Gastroesophageal sphincter (tissue), 4 donors: ENCODE measurements around the gene TRIL. TPM values are rescaled to one million over a fixed set of nuclear protein-coding genes. Genes with fewer than 3 reads are reported as not detected.

Experiments used
- ATAC-seq: fragments of 150-250 bp; one replicate; pipeline ENCODE4 v1.9.1; 2016; ENCODE audit warnings: mild to moderate bottlenecking, moderate library complexity
- H3K27ac ChIP-seq, 4 donors: fragments of 200-600 bp; sonication (generic) in 3 of 4; 1 replicate in 3 of 4; 2 replicates in 1 of 4; pipeline ENCODE4 v1.5.1; 2016 to 2019
- H3K27me3 ChIP-seq: fragments of 200-600 bp; sonication (generic); one replicate; pipeline ENCODE4 v1.5.1; 2019
- H3K36me3 ChIP-seq, 2 donors: fragments of 200-600 bp; sonication (generic); one replicate each; pipeline ENCODE4 v1.5.1; 2019; ENCODE audit warnings: control low read depth in 1 of 2
- H3K4me1 ChIP-seq, 3 donors: fragments of 200-600 bp; sonication (generic); 1 replicate in 2 of 3; 2 replicates in 1 of 3; pipeline ENCODE4 v1.5.1; 2016 to 2019; ENCODE audit warnings: control low read depth in 2 of 3
- H3K4me3 ChIP-seq, 2 donors: fragments of 200-600 bp; sonication (generic); one replicate each; pipeline ENCODE4 v1.5.1; 2019; ENCODE audit warnings: mild to moderate bottlenecking in 1 of 2, moderate library complexity in 1 of 2
- H3K9me3 ChIP-seq, 3 donors: fragments of 200-600 bp; sonication (generic); one replicate each; pipeline ENCODE4 v1.5.1; 2017 to 2019; ENCODE audit warnings: control low read depth in 2 of 3
- EP300 ChIP-seq: sonication (generic); formaldehyde crosslinking; IDR thresholded peaks from one replicate; pipeline ENCODE4 v1.6.1; 2017; ENCODE audit warnings: antibody characterized with exemption, mild to moderate bottlenecking
- POLR2A ChIP-seq, 2 donors: fragments of 450-650 bp; IDR thresholded peaks; one replicate each; pipeline ENCODE4 v1.6.1; 2017; ENCODE audit warnings: antibody characterized with exemption in 2 of 2, mild to moderate bottlenecking in 2 of 2, moderate library complexity in 1 of 2
- POLR2AphosphoS5 ChIP-seq: sonication (generic); formaldehyde crosslinking; IDR thresholded peaks from one replicate; pipeline ENCODE4 v1.6.1; 2017; ENCODE audit warnings: antibody characterized with exemption
- WGBS, 2 donors: methylation state at CpG; one replicate each; pipeline ENCODE4 v1.1.5; 2018; ENCODE audit warnings: low coverage in 1 of 2; 5-methylcytosine and 5-hydroxymethylcytosine counted together
- total RNA-seq, 4 donors: library from RNA; depleted of rRNA; stranded (reverse); fragments of >200 nt; gene quantifications; one replicate each; pipeline ENCODE4 v1.1.0, GENCODE V29; 2016
- TF ChIP-seq, protein P1 (sequence below), 4 experiments: fragments of 200-600 bp in 2 of 4; fragments of 450-650 bp in 2 of 4; sonication (generic) in 1 of 4; IDR thresholded peaks; one replicate each; pipeline ENCODE4 v1.5.1; 2017 to 2019; ENCODE audit warnings: antibody characterized with exemption in 4 of 4, mild to moderate bottlenecking in 2 of 4, moderate library complexity in 2 of 4

Gene TRIL, protein sequence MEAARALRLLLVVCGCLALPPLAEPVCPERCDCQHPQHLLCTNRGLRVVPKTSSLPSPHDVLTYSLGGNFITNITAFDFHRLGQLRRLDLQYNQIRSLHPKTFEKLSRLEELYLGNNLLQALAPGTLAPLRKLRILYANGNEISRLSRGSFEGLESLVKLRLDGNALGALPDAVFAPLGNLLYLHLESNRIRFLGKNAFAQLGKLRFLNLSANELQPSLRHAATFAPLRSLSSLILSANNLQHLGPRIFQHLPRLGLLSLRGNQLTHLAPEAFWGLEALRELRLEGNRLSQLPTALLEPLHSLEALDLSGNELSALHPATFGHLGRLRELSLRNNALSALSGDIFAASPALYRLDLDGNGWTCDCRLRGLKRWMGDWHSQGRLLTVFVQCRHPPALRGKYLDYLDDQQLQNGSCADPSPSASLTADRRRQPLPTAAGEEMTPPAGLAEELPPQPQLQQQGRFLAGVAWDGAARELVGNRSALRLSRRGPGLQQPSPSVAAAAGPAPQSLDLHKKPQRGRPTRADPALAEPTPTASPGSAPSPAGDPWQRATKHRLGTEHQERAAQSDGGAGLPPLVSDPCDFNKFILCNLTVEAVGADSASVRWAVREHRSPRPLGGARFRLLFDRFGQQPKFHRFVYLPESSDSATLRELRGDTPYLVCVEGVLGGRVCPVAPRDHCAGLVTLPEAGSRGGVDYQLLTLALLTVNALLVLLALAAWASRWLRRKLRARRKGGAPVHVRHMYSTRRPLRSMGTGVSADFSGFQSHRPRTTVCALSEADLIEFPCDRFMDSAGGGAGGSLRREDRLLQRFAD
- total RNA-seq, result 1 to 10 TPM; 1.6 to 6.6 (median 3.9) TPM

DNA sequence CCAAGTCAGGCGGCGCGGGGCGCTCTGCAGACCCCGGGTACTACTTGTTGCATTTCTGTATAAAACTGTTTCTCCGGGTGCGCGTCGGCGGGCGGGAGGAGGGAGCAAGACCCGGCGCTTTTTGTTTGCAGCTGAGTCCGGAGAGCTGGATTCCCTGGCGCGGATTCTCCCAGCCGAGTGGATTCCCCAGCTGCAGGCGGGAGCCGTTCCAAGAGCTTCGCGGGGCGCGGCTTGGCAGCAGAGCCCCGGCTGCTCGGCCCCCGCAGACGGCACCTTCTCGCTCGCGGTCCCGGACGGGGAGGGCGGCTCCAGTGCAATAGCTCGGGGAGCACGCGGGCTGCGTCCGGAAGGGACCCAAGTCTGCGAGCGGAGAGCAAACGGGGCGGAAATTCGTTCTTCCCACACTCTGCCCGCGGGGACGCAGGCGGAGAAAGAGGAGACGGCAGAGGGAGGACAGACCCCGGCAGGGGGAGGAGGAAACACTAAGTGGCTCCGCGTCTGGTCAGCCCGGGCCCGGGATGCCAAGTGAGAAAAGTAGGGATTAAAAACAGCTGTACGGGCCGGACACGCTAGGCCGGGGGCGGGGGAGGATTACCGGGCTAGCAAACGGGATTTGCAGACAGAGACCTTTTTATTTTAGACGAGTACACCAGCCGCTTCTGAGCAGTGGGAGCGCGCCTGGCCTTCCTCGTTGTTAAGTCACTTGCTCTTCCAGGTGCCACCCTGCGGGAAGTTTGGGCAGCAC, at the start of gene TRIL:
TRIL (minus strand) TSS at position 96 of the 745 bp plus-strand sequence. CDS start 284 bp downstream, outside the sequence.
- peak within 1 kb of the TSS; percentile 26 to 58 for H3K4me3 ChIP-seq
- H3K9me3 ChIP-seq, result no peaks in the 10 kb centered on the region
- ATAC-seq, result peak; percentile 62
- H3K4me1 ChIP-seq, result peaks cover 0 to 48% (median 27%) of the 10 kb centered on the region in 3 donors
- no peak for TF ChIP-seq POLR2AphosphoS5
- TF ChIP-seq EP300, result no peak
- TF ChIP-seq, protein P1, sequence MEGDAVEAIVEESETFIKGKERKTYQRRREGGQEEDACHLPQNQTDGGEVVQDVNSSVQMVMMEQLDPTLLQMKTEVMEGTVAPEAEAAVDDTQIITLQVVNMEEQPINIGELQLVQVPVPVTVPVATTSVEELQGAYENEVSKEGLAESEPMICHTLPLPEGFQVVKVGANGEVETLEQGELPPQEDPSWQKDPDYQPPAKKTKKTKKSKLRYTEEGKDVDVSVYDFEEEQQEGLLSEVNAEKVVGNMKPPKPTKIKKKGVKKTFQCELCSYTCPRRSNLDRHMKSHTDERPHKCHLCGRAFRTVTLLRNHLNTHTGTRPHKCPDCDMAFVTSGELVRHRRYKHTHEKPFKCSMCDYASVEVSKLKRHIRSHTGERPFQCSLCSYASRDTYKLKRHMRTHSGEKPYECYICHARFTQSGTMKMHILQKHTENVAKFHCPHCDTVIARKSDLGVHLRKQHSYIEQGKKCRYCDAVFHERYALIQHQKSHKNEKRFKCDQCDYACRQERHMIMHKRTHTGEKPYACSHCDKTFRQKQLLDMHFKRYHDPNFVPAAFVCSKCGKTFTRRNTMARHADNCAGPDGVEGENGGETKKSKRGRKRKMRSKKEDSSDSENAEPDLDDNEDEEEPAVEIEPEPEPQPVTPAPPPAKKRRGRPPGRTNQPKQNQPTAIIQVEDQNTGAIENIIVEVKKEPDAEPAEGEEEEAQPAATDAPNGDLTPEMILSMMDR (IDR thresholded peaks at IDR 0.05), result no peak
- no peak for TF ChIP-seq POLR2A (IDR thresholded peaks at IDR 0.05)
- H3K27ac ChIP-seq, result peak within 1 kb of the TSS in 3 of 4 donors; percentile 70 to 72 (median 70)
- WGBS, 2 donors, result 13 to 19% methylated on average over 18 of the region's 66 CpGs
- peaks cover 52% of the 10 kb centered on the region for H3K27me3 ChIP-seq
- H3K36me3 ChIP-seq, result no peaks in the 10 kb centered on the region

DNA sequence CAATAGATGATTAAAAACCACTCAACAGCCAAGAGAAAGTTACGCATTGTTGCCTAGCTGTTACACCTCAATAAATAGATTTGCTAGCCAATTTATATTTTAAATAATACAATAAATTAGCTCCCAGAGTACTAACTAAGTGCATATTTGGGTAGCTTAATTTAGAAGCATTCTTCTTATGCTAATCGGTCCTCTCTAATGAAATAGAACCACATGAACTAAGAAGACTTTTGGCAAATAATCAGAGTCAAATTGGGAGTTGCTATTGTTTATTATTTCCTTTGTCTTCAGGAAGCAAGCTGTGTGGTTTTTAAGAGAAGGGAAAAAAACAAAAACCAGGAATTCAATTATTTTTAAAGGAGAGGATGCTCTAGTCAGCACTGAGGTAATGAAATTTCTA, 49.0 kb upstream of the TRIL start:
- no peak for ATAC-seq
- 78 to 81% methylated on average over 2 of the region's 2 CpGs for WGBS, 2 donors
- H3K9me3 ChIP-seq, result no peaks in the 10 kb centered on the region

DNA sequence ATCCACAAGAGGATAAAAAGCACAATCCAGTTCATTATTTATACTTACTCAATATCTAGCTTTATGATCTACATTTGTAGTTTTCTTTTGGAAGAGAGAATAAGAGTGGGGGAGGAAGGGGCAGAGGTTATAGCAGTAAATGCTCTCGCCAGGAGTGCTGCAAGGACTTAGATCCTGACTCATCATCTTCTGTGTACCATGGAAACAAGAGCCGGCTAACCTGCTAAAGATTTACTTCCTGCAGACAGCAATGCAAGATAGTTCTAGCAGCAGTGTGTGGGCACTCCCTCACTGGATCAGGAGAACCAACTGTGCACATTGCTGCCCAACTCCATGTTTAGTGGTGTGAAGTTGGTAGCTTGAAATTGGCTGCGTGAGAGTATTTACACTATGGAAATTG, 47.7 kb upstream of the TRIL start:
- Histone ChIP-seq H3K9me3 (no peaks in the 10 kb centered on the region), H3K36me3 (no peaks in the 10 kb centered on the region), H3K27ac (no peak overlapping the region), H3K4me1 (no peaks in the 10 kb centered on the region), H3K4me3 (no peak overlapping the region), H3K27me3 (peaks cover 4% of the 10 kb centered on the region)
- ATAC-seq, result no peak
- TF ChIP-seq EP300 (no peak), POLR2A (IDR thresholded peaks at IDR 0.05) (no peak), POLR2AphosphoS5 (no peak)
- TF ChIP-seq, protein P1 (IDR thresholded peaks at IDR 0.05), result no peak
- 27 to 73% methylated on average over 2 to 3 of the region's 3 CpGs for WGBS, 2 donors

More for the DNA sequence above, 49.0 kb upstream of the TRIL start:
- Histone ChIP-seq H3K27ac (no peak overlapping the region), H3K4me3 (no peak overlapping the region), H3K4me1 (no peaks in the 10 kb centered on the region), H3K36me3 (no peaks in the 10 kb centered on the region), H3K27me3 (peaks cover under 1% of the 10 kb centered on the region)
- TF ChIP-seq POLR2AphosphoS5, result no peak
- TF ChIP-seq, protein P1 (IDR thresholded peaks at IDR 0.05), result no peak
- no peak for TF ChIP-seq EP300
- TF ChIP-seq POLR2A (IDR thresholded peaks at IDR 0.05), result no peak

DNA sequence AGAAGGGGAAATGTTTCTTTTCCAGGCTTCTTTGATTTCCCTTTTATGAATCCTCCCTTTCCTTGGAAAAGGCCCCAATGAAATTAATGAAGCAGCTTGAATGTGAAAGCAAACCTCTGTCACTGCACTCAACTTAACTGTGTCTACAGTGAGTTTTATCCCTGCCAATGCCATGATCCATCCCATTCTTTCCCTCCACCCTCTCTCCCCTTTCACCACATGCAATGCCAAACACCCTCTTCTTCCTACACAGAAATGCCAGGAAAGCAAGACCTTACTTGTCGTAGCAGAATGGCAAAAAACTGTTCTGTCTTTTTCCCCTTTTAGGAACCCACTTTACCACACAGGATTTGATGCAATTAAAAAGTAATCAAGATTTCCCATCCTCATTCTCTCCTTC, 47.3 kb upstream of the TRIL start:
- no peaks in the 10 kb centered on the region for H3K4me1 ChIP-seq
- H3K27ac ChIP-seq, result no peak overlapping the region
- no peaks in the 10 kb centered on the region for H3K36me3 ChIP-seq
- H3K27me3 ChIP-seq, result peaks cover 6% of the 10 kb centered on the region
- no peak overlapping the region for H3K4me3 ChIP-seq
- no peak for ATAC-seq
- TF ChIP-seq EP300 (no peak), POLR2AphosphoS5 (no peak), POLR2A (IDR thresholded peaks at IDR 0.05) (no peak)
- TF ChIP-seq, protein P1 (IDR thresholded peaks at IDR 0.05), result no peak
- 42 to 50% methylated on average over 1 of the region's 1 CpG for WGBS, 2 donors
- H3K9me3 ChIP-seq, result no peaks in the 10 kb centered on the region
